Endometrial microvascular endothelial cells (primary cell): ENCODE measurements around the gene SUSD4. TPM values are rescaled to one million over a fixed set of nuclear protein-coding genes. Genes with fewer than 3 reads are reported as not detected.

Experiments used
- in situ Hi-C: cut with HindIII; loops from 2 replicates; pipeline ENCODE4 v1.10.0; 2017; ENCODE audit warnings: low sequenced_read_pairs, low pct_unique_long_range_greater_than_20kb; ENCODE audit errors: inconsistent ontology term
- total RNA-seq: library from RNA; depleted of rRNA; stranded (reverse); fragments of >200 nt; gene quantifications from one replicate; pipeline ENCODE4 v1.2.3, GENCODE V29; 2015; ENCODE audit errors: inconsistent ontology term

Gene SUSD4
- total RNA-seq, 1 donor from 2014 or later, result not detected

DNA sequence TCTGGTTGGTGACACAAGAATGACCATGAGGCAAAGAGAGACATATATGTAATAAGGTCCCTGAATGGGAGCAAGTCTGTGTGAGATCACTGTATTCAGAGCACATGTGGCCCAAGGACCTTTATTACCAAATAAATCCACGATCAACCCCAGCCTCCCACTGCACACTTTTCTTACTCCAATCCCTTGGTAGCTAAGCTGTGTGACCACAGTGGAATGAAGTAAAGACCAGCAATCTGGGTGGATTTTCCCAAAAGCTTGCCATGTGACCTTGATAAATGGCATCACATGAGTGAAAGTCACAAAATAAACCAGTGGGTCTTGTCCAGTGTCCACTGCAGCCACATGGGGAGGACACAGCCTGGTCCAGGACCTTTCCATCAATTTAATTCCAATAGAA lies 184.2 kb downstream of the SUSD4 start:
- in situ Hi-C loops, result no loop called here

DNA sequence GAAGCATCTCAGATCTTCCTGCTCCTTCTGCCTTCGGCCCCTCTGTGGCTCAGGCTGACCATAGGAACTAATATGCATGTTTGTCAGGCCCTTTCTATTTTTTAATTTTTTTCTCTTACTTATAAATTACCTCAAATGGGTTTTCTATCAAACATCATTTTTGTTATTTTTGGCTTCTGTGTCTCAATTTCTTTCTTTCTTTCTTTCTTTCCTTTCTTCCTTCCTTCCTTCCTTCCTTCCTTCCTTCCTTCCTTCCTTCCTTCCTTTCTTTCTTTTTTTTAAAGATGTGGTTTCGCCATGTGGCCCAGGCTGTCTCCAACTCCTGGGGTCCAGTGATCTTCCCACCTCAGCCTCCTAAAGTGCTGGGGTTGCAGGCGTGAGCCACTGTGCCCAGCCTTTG lies 184.7 kb downstream of the SUSD4 start:
- in situ Hi-C loops, result no loop called here

DNA sequence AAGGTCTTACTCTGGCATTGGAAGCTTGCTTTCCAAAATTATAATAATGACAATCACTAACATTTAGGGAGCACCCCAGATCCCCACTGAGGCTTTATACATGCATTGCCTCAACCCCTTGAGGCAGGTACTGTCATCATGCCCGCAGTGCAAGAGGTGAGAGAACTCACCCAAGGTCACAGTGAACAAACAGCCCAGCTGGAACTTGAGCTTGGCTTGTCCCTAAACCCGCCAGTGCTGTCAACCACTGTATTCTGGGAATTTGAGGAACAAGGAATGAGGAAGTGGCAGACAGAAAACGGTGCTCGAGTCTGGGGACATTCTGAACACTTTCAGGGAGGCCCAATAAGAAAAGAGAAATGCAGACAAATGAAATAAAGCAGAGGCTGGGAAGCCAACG lies 186.3 kb downstream of the SUSD4 start:
- in situ Hi-C loops, result no loop called here

DNA sequence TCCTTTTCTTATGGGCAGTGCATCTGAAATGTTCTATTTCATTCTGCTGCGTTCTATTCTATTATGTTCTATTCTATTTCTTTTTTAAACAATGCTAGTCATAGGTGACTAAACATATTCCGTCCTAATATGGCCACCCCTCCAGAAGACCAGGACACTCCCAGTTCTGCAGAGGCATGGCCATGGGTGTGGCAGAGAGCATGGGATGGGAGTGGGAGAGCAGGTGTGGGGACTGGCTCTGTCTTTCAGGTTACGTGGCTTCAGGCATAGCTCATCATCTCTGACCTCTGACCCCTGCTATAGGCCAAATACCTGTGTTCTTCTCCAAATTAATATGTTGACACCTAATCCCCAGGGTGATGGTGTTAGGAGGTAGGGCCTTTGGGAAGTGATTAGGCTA lies 187.5 kb downstream of the SUSD4 start:
- in situ Hi-C loops, result no loop called here

DNA sequence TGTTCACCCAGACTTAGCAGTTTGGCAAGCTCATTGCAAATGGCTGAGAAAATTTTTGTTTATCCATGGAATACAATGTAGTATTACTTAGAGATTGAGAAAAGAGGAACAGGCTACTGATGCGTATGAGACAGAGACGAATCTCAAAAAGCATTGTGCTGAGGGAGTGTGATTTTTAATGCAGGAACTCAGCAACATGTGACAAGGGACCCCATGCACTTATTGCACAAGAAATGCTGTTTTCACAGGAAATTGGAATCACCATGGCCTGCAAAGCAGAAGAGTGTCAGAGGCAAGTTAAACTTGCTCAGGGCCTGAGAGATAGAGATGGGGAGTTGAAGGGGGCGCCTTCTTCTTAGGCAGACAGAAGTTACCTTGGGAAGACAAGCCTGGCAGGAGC lies 188.3 kb downstream of the SUSD4 start:
- in situ Hi-C loops, result no loop called here

DNA sequence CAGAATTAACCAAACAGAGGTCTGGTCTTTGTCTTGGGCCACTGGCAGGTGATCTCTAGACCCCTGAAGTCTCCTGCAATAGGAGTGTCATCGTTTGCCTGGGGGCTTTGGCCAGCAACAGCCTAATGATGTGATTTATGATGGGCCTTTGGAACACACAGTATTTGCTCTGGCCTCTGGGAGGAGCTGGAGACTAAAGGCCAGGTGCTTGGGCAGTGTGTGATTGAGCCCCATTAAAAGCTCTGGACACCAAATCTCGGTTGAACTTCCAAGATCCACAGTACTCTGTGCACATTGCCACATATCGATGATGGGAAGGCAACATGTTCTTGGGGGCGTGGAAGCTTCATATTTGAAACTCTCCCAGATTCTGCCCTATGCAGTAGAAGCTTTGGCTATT lies 188.9 kb downstream of the SUSD4 start:
- in situ Hi-C loops, result no loop called here

Other genes starting within 250 kb of the SUSD4 start
- gene TLR5, start 220.9 kb downstream of the SUSD4 start, total RNA-seq, result not detected
- not detected for gene CCDC185, start 29.2 kb upstream of the SUSD4 start, total RNA-seq